ENCODE results near the gene OSBPL5.

Gene OSBPL5

GRCh38 chr11:3197878-3198528 is 32.9 kb upstream of the OSBPL5 start:
- no peak for DNase-seq

GRCh38 chr11:3197044-3197695 is 32.1 kb upstream of the OSBPL5 start:
- no peak for DNase-seq

GRCh38 chr11:3196161-3197043 is 31.3 kb upstream of the OSBPL5 start:
- DNase-seq: no peak

GRCh38 chr11:3195251-3196160 is 30.4 kb upstream of the OSBPL5 start:
- DNase-seq: no peak

- DNase-seq: no peak
These were observed 29.1 kb upstream of the OSBPL5 start for GRCh38 chr11:3194016-3194816.

- DNase-seq: no peak
These were observed 28.4 kb upstream of the OSBPL5 start for GRCh38 chr11:3193373-3194015.

GRCh38 chr11:3192511-3193372 is 27.6 kb upstream of the OSBPL5 start:
- DNase-seq: no peak

GRCh38 chr11:3191586-3192324 is 26.6 kb upstream of the OSBPL5 start:
- DNase-seq: no peak

GRCh38 chr11:3190600-3190999 is 25.5 kb upstream of the OSBPL5 start:
- no peak for DNase-seq

GRCh38 chr11:3189886-3190583 is 24.9 kb upstream of the OSBPL5 start:
- DNase-seq: no peak

GRCh38 chr11:3189196-3189843 is 24.2 kb upstream of the OSBPL5 start:
- no peak for DNase-seq

- DNase-seq: no peak
These were observed 23.5 kb upstream of the OSBPL5 start for GRCh38 chr11:3188496-3189195.

- DNase-seq: no peak
These were observed 21.2 kb upstream of the OSBPL5 start for GRCh38 chr11:3186166-3186953.

GRCh38 chr11:3184732-3185347 is 19.7 kb upstream of the OSBPL5 start:
- no peak for DNase-seq

GRCh38 chr11:3183523-3183922 is 18.4 kb upstream of the OSBPL5 start:
- DNase-seq: no peak

GRCh38 chr11:3182462-3182852 is 17.3 kb upstream of the OSBPL5 start:
- DNase-seq: no peak
